Trophoblast cell (in vitro differentiated cells and primary cell): ENCODE results near the gene CAMKV.
A peak's percentile ranks its signal among the peaks of the same experiment; 100 is the strongest.
"Not testable (repeated sequence)": the region's sequence is repeated elsewhere in the genome, so short reads cannot be mapped to it uniquely, and the experiment has no call there.

ENCODE experiments used
- DNase-seq, 2 donors: peaks; one replicate each; pipeline ENCODE4 v3.0.0-alpha.2; 2016
- H2AFZ ChIP-seq: 2 replicates; pipeline ENCODE4 v1.6.1; 2013; ENCODE audit warnings: low read length, moderate library complexity, mild to moderate bottlenecking; ENCODE audit not compliant: insufficient read depth, poor library complexity
- H2AK5ac ChIP-seq: 2 replicates; pipeline ENCODE4 v1.6.1; 2013; ENCODE audit warnings: mild to moderate bottlenecking, low read length
- H2BK120ac ChIP-seq: 2 replicates; pipeline ENCODE4 v1.6.1; 2013; ENCODE audit warnings: low read length, mild to moderate bottlenecking, moderate library complexity; ENCODE audit not compliant: insufficient read depth, poor library complexity
- H2BK12ac ChIP-seq: 2 replicates; pipeline ENCODE4 v1.6.1; 2013; ENCODE audit warnings: mild to moderate bottlenecking, low read length, moderate library complexity
- H2BK5ac ChIP-seq: 2 replicates; pipeline ENCODE4 v1.6.1; 2013; ENCODE audit warnings: low read length, low read depth, moderate library complexity, mild to moderate bottlenecking; ENCODE audit not compliant: poor library complexity
- H3K14ac ChIP-seq: 2 replicates; pipeline ENCODE4 v1.6.1; 2013; ENCODE audit warnings: mild to moderate bottlenecking, low read length
- H3K18ac ChIP-seq: 2 replicates; pipeline ENCODE4 v1.6.1; 2013; ENCODE audit warnings: mild to moderate bottlenecking, low read length
- H3K23ac ChIP-seq: 2 replicates; pipeline ENCODE4 v1.6.1; 2013; ENCODE audit warnings: low read length
- H3K27ac ChIP-seq: 2 replicates; pipeline ENCODE4 v1.5.1; 2013; ENCODE audit warnings: low read depth, mild to moderate bottlenecking, inconsistent platforms, low read length, moderate library complexity
- H3K27me3 ChIP-seq: 2 replicates; pipeline ENCODE4 v1.6.1; 2013; ENCODE audit warnings: inconsistent platforms, mild to moderate bottlenecking, low read length, moderate library complexity; ENCODE audit not compliant: insufficient read depth
- H3K36me3 ChIP-seq, 2 experiments: 1 replicate in 1 of 2; 2 replicates in 1 of 2; pipeline ENCODE4 v1.6.1; 2013; ENCODE audit warnings: low read length in 2 of 2, mild to moderate bottlenecking in 2 of 2, moderate library complexity in 1 of 2; ENCODE audit not compliant: insufficient read depth in 2 of 2, control insufficient read depth in 1 of 2
- H3K4ac ChIP-seq: 2 replicates; pipeline ENCODE4 v1.6.1; 2013; ENCODE audit warnings: low read depth, mild to moderate bottlenecking, low read length, moderate library complexity
- H3K4me1 ChIP-seq, 2 experiments: 1 replicate in 1 of 2; 2 replicates in 1 of 2; pipeline ENCODE4 v1.6.1; 2013; ENCODE audit warnings: low read length in 2 of 2, mild to moderate bottlenecking in 2 of 2, moderate library complexity in 1 of 2; ENCODE audit not compliant: insufficient read depth in 2 of 2, control insufficient read depth in 1 of 2
- H3K4me2 ChIP-seq: 2 replicates; pipeline ENCODE4 v1.6.1; 2013; ENCODE audit warnings: inconsistent platforms, mild to moderate bottlenecking, low read length, moderate library complexity
- H3K4me3 ChIP-seq: 2 replicates; pipeline ENCODE4 v1.5.1; 2013; ENCODE audit warnings: mild to moderate bottlenecking, low read depth, low read length, inconsistent platforms
- H3K79me1 ChIP-seq: one replicate; pipeline ENCODE4 v1.6.1; 2013; ENCODE audit warnings: low read length
- H3K79me2 ChIP-seq: 2 replicates; pipeline ENCODE4 v1.6.1; 2013; ENCODE audit warnings: low read length, mild to moderate bottlenecking; ENCODE audit not compliant: control insufficient read depth, insufficient read depth, poor library complexity
- H3K9ac ChIP-seq: 2 replicates; pipeline ENCODE4 v1.6.1; 2013; ENCODE audit warnings: mild to moderate bottlenecking, low read length
- H3K9me3 ChIP-seq: 2 replicates; pipeline ENCODE4 v1.6.1; 2013; ENCODE audit warnings: low read depth, mild to moderate bottlenecking, control low read depth, inconsistent platforms, low read length; ENCODE audit not compliant: insufficient read depth
- H4K12ac ChIP-seq: 2 replicates; pipeline ENCODE4 v1.6.1; 2013; ENCODE audit warnings: low read depth, mild to moderate bottlenecking, low read length, moderate library complexity
- H4K8ac ChIP-seq: 2 replicates; pipeline ENCODE4 v1.6.1; 2013; ENCODE audit warnings: low read depth, mild to moderate bottlenecking, low read length, moderate library complexity
- H4K91ac ChIP-seq: one replicate; pipeline ENCODE4 v1.6.1; 2013; ENCODE audit warnings: low read depth, mild to moderate bottlenecking, low read length, moderate library complexity
- WGBS: extraction: QIAGEN DNeasy Blood & Tissue Kit; methylation state at CpG from one replicate; pipeline ENCODE4 v1.1.7; 2013; ENCODE audit warnings: missing lambda C conversion rate; ENCODE audit not compliant: insufficient read length, insufficient coverage; ENCODE audit errors: extremely low coverage; 5-methylcytosine and 5-hydroxymethylcytosine counted together

The CAMKV gene

GRCh38 chr3:49839193-49839809, 30.4 kb downstream of the CAMKV start:
- Histone ChIP-seq H2BK5ac (no peak overlapping the region), H4K12ac (no peak overlapping the region), H3K4ac (no peak overlapping the region), H2BK120ac (no peak overlapping the region), H3K14ac (no peak overlapping the region), H2AK5ac (no peak overlapping the region), H3K4me3 (no peak overlapping the region), H3K9ac (no peak overlapping the region), H3K79me2 (no peaks in the 10 kb centered on the region), H4K91ac (no peak overlapping the region), H3K9me3 (no peaks in the 10 kb centered on the region), H3K18ac (no peak overlapping the region), H2BK12ac (no peak overlapping the region), H3K36me3 (peaks cover 19 to 31% of the 10 kb centered on the region in 2 experiments), H3K27me3 (no peaks in the 10 kb centered on the region), H3K4me2 (no peak overlapping the region), H3K4me1 (no peaks in the 10 kb centered on the region), H3K79me1 (no peaks in the 10 kb centered on the region), H3K23ac (no peak overlapping the region), H2AFZ (no peak overlapping the region), H3K27ac (no peak overlapping the region), H4K8ac (no peak overlapping the region)
- DNase-seq: peak; percentile 53 to 87
- no CpG with 5 or more reads among the region's 6 CpGs for WGBS

DNA sequence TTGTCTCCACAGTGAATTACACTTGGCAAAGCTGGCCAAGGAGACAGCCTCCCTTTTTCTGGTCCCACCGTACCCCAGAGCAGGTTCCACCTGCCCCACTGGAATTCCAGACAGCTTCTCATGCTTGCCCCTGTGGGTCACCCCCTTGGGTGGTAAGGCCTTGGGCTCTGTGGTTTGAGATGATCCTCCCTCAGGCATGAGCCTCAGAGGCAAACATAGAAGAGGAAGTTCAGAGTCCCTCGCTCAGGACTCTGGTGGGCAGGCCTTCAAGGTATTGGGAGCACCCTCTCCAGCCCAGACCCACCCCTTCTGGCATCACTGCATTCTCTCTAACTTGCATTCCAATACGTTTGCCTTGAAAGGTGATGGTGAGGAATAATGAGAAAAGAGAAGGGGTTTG, 38.4 kb downstream of the CAMKV start:
- H3K27ac ChIP-seq: no peak overlapping the region
- no peak overlapping the region for H3K18ac ChIP-seq
- no peaks in the 10 kb centered on the region for H3K9me3 ChIP-seq
- no peak overlapping the region for H3K23ac ChIP-seq
- no peak overlapping the region for H4K8ac ChIP-seq
- H3K4me3 ChIP-seq: no peak overlapping the region
- DNase-seq: no peak
- no peak overlapping the region for H4K12ac ChIP-seq
- no peaks in the 10 kb centered on the region for H3K79me1 ChIP-seq
- H4K91ac ChIP-seq: no peak overlapping the region
- H3K4ac ChIP-seq: no peak overlapping the region
- peaks cover 29 to 36% of the 10 kb centered on the region in 2 experiments for H3K36me3 ChIP-seq
- WGBS: no CpG with 5 or more reads among the region's 3 CpGs
- H3K14ac ChIP-seq: no peak overlapping the region
- no peaks in the 10 kb centered on the region for H3K4me1 ChIP-seq
- no peak overlapping the region for H2BK5ac ChIP-seq
- H2BK12ac ChIP-seq: no peak overlapping the region
- no peak overlapping the region for H3K9ac ChIP-seq
- H3K4me2 ChIP-seq: no peak overlapping the region
- no peak overlapping the region for H2AFZ ChIP-seq
- no peak overlapping the region for H2BK120ac ChIP-seq
- H3K79me2 ChIP-seq: no peaks in the 10 kb centered on the region
- no peaks in the 10 kb centered on the region for H3K27me3 ChIP-seq
- no peak overlapping the region for H2AK5ac ChIP-seq

- Histone ChIP-seq H2BK5ac (no peak overlapping the region), H3K14ac (no peak overlapping the region), H3K27me3 (no peaks in the 10 kb centered on the region), H2BK120ac (no peak overlapping the region), H3K4me3 (no peak overlapping the region), H3K27ac (no peak overlapping the region), H4K8ac (no peak overlapping the region), H3K9me3 (no peaks in the 10 kb centered on the region), H3K4me1 (no peaks in the 10 kb centered on the region), H4K12ac (no peak overlapping the region), H3K9ac (no peak overlapping the region), H2AK5ac (no peak overlapping the region), H4K91ac (no peak overlapping the region), H3K79me1 (no peaks in the 10 kb centered on the region), H3K79me2 (no peaks in the 10 kb centered on the region), H3K4me2 (no peak overlapping the region), H3K18ac (no peak overlapping the region), H2BK12ac (no peak overlapping the region), H3K4ac (no peak overlapping the region), H3K23ac (no peak overlapping the region), H2AFZ (no peak overlapping the region), H3K36me3 (peaks cover 17 to 22% of the 10 kb centered on the region in 2 experiments)
- no CpG with 5 or more reads among the region's 6 CpGs for WGBS
- DNase-seq: no peak
These were observed 43.7 kb downstream of the CAMKV start for GRCh38 chr3:49826016-49826415.

DNA sequence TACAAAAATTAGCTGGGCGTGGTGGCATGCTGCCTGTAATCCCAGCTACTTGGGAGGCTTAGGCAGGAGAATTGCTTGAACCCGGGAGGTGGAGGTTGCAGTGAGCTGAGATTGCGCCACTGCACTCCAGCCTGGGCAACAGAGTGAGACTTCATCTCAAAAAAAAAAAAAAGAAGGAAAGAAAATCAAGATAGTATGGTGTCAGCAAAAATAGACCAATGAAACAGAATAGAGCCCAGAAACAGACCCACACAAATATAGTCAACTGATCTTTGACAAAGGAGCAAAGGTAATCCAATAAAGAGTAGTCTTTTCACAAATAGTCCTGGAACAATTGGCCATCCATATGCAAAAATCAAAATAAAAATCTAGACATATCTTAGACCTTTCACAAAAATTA, 46.6 kb downstream of the CAMKV start:
- not testable (repeated sequence) for H3K4ac ChIP-seq, H3K4me2 ChIP-seq, H2AFZ ChIP-seq, H4K12ac ChIP-seq, H2BK12ac ChIP-seq, H4K91ac ChIP-seq, H3K18ac ChIP-seq, H3K27me3 ChIP-seq, H2BK120ac ChIP-seq, H3K36me3 ChIP-seq, H2BK5ac ChIP-seq, H3K9ac ChIP-seq, H3K27ac ChIP-seq, H3K9me3 ChIP-seq, H3K23ac ChIP-seq, H3K14ac ChIP-seq, H3K79me1 ChIP-seq, H2AK5ac ChIP-seq, H3K79me2 ChIP-seq, H4K8ac ChIP-seq, H3K4me1 ChIP-seq, DNase-seq, H3K4me3 ChIP-seq
- WGBS: no CpG with 5 or more reads among the region's 3 CpGs
